HepG2 (cell line): Measurements from ENCODE around the gene MED12L. TPM values are rescaled to one million over a fixed set of nuclear protein-coding genes. Genes with fewer than 3 reads are reported as not detected.

ENCODE experiments used
- ARNT ChIP-seq: fragments of 450-650 bp; IDR thresholded peaks from 2 replicates; pipeline ENCODE4 v1.6.1; 2017
- GATAD2A ChIP-seq: IDR thresholded peaks from 2 replicates; pipeline ENCODE4 v1.6.1; 2016
- HDAC2 ChIP-seq: sonication (generic); formaldehyde crosslinking; IDR thresholded peaks from 2 replicates; pipeline ENCODE4 v1.4.0; 2020; ENCODE audit warnings: missing genetic modification reagents
- HNF4A ChIP-seq: sonication (generic); formaldehyde crosslinking; IDR thresholded peaks from 2 replicates; pipeline ENCODE4 v1.4.0; 2020; ENCODE audit warnings: missing genetic modification reagents
- HOXA3 ChIP-seq: sonication (generic); formaldehyde crosslinking; IDR thresholded peaks from 2 replicates; pipeline ENCODE4 v1.5.0; 2020; ENCODE audit warnings: missing genetic modification reagents
- KLF15 ChIP-seq: sonication (generic); formaldehyde crosslinking; IDR thresholded peaks from 2 replicates; pipeline ENCODE4 v1.8.1; 2023; ENCODE audit warnings: borderline replicate concordance, mild to moderate bottlenecking, inconsistent platforms, missing genetic modification reagents, mixed read lengths
- NR2F2 ChIP-seq: IDR thresholded peaks from 2 replicates; pipeline ENCODE4 v1.6.1; 2012; ENCODE audit warnings: low read depth, inconsistent platforms, borderline replicate concordance
- POGZ ChIP-seq: sonication (generic); formaldehyde crosslinking; IDR thresholded peaks from 2 replicates; pipeline ENCODE4 v1.4.0; 2020; ENCODE audit warnings: mild to moderate bottlenecking, missing genetic modification reagents
- SAP130 ChIP-seq: IDR thresholded peaks from 2 replicates; pipeline ENCODE4 v1.6.1; 2016; ENCODE audit warnings: low read depth
- SMAD3 ChIP-seq: sonication (generic); formaldehyde crosslinking; IDR thresholded peaks from 2 replicates; pipeline ENCODE4 v1.4.0; 2020; ENCODE audit warnings: missing genetic modification reagents
- SMC3 ChIP-seq: IDR thresholded peaks from 2 replicates; pipeline ENCODE4 v1.6.1; 2011; ENCODE audit warnings: low read length, improper control_type of control experiment
- TGIF2 ChIP-seq: IDR thresholded peaks from 2 replicates; pipeline ENCODE4 v1.6.1; 2016; ENCODE audit warnings: control low read depth, missing compliant biosample characterization
- YEATS4 ChIP-seq: sonication (generic); formaldehyde crosslinking; IDR thresholded peaks from 2 replicates; pipeline ENCODE4 v1.4.0; 2020; ENCODE audit warnings: missing genetic modification reagents, borderline replicate concordance
- ZNF329 ChIP-seq: sonication (generic); formaldehyde crosslinking; IDR thresholded peaks from 2 replicates; pipeline ENCODE4 v1.9.0; 2021; ENCODE audit warnings: low read depth, mild to moderate bottlenecking, missing genetic modification reagents
- ZNF350 ChIP-seq: sonication (generic); formaldehyde crosslinking; IDR thresholded peaks from 2 replicates; pipeline ENCODE4 v1.4.0; 2020; ENCODE audit warnings: mild to moderate bottlenecking, low read depth, missing genetic modification reagents, borderline replicate concordance
- ZNF605 ChIP-seq: sonication (generic); formaldehyde crosslinking; IDR thresholded peaks from 2 replicates; pipeline ENCODE4 v1.8.0; 2022; ENCODE audit warnings: mild to moderate bottlenecking, missing genetic modification reagents
- ZNF614 ChIP-seq: IDR thresholded peaks from 2 replicates; pipeline ENCODE4 v1.6.1; 2018; ENCODE audit warnings: missing biosample characterization, missing genetic modification reagents, inconsistent platforms, borderline replicate concordance
- ZNF772 ChIP-seq: sonication (generic); formaldehyde crosslinking; IDR thresholded peaks from 2 replicates; pipeline ENCODE4 v1.5.0; 2020; ENCODE audit warnings: mild to moderate bottlenecking, missing genetic modification reagents
- polyA plus RNA-seq, 8 experiments: library from polyadenylated mRNA; depleted of rRNA in 3 of 8; stranded (reverse) in 7 of 8; unstranded in 1 of 8; fragments of >200 nt; fragmentation: Illumina TruSeq in 4 of 8; extraction: Trizol in 4 of 8; gene quantifications; 2 replicates each; pipeline versions ENCODE4 v1.2.1 to v1.2.3, GENCODE V29; 2011 to 2016; ENCODE audit warnings: low read depth in 4 of 8, missing spikeins in 1 of 8, mixed read lengths in 1 of 8; ENCODE audit not compliant: insufficient read depth in 1 of 8
- total RNA-seq, 5 experiments: library from RNA; depleted of rRNA; stranded (reverse); fragments of >200 nt; fragmentation: Illumina TruSeq; extraction: Trizol; gene quantifications; 2 replicates each; pipeline ENCODE4 v1.2.3, GENCODE V29; 2016; ENCODE audit warnings: low read depth in 1 of 5
- TF ChIP-seq, protein P1 (sequence below): sonication (generic); formaldehyde crosslinking; IDR thresholded peaks from 2 replicates; pipeline ENCODE4 v1.4.0; 2020; ENCODE audit warnings: missing genetic modification reagents
- TF ChIP-seq, protein P2 (sequence below): sonication (generic); formaldehyde crosslinking; IDR thresholded peaks from 2 replicates; pipeline ENCODE4 v1.5.0; 2020; ENCODE audit warnings: missing genetic modification reagents
- TF ChIP-seq, protein P3 (sequence below): sonication (generic); formaldehyde crosslinking; IDR thresholded peaks from 2 replicates; pipeline ENCODE4 v1.5.0; 2020; ENCODE audit warnings: mild to moderate bottlenecking, missing genetic modification reagents, moderate library complexity

MED12L gene
- total and polyA plus RNA-seq, 2 of the 13 experiments (the other 11 are each of a cell fraction or from before 2014, with no cell fraction given), result 0.07 to 0.64 TPM

DNA sequence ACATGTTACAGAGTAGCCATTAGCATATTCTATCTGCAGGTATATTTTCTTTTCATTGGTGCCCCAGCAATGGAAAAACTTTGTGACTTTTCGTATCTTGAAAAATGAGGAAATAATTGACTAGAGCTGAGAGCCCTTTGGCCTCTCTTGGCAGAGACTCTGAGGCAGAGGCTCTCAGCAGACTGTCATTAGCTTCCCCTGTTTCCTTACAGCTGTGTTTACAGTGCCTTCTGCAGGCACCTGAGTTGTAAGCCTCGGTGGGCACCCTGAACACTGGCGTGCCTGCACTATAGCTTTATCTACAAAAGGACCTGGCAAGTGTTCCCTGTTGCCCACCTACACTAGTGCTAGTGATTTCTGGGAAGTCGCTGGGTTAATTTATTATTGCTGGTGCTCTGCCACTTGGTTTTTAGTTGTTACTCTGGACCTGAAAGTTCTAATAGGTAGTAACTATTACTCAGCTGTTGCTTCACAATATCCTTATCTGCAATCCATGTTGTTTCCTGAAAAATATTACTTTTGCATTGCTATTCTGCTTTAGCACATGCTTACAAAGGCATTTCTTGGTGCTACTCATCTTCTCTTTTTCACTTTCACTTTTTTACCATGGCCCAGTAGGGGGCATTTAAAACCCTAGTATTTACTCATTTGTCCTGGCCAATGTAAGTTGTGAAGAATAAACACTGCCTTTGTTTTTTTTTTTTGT lies 125.4 kb downstream of the MED12L start (continued):
- TF ChIP-seq SMC3 (0 out of 2 replicates have a peak, but pooled peaks have one; percentile 47), GATAD2A (CRISPR knock-in tag) (0 out of 2 replicates have a peak, but pooled peaks have one; percentile 18), ZNF772 (CRISPR knock-in tag) (peak; percentile 32; the same call in 1 of the 2 replicates), NR2F2 (no peak), HDAC2 (CRISPR knock-in tag) (peak; percentile 56; the same call in 1 of the 2 replicates), POGZ (peak; percentile 65), TGIF2 (CRISPR knock-in tag) (peak; percentile 28; the same call in 1 of the 2 replicates), ARNT (no peak), YEATS4 (0 out of 2 replicates have a peak, but pooled peaks have one; percentile 24), SAP130 (CRISPR knock-in tag) (peak; percentile 52; the same call in 1 of the 2 replicates), SMAD3 (CRISPR knock-in tag) (0 out of 2 replicates have a peak, but pooled peaks have one; percentile 11), ZNF350 (no peak), ZNF329 (no peak), KLF15 (CRISPR knock-in tag) (no peak), ZNF605 (CRISPR knock-in tag) (0 out of 2 replicates have a peak, but pooled peaks have one; percentile 51), ZNF614 (peak; percentile 46; the same call in 1 of the 2 replicates), HOXA3 (CRISPR knock-in tag) (peak; percentile 25; the same call in 1 of the 2 replicates), HNF4A (CRISPR knock-in tag) (0 out of 2 replicates have a peak, but pooled peaks have one; percentile 23)
- TF ChIP-seq, protein P1, sequence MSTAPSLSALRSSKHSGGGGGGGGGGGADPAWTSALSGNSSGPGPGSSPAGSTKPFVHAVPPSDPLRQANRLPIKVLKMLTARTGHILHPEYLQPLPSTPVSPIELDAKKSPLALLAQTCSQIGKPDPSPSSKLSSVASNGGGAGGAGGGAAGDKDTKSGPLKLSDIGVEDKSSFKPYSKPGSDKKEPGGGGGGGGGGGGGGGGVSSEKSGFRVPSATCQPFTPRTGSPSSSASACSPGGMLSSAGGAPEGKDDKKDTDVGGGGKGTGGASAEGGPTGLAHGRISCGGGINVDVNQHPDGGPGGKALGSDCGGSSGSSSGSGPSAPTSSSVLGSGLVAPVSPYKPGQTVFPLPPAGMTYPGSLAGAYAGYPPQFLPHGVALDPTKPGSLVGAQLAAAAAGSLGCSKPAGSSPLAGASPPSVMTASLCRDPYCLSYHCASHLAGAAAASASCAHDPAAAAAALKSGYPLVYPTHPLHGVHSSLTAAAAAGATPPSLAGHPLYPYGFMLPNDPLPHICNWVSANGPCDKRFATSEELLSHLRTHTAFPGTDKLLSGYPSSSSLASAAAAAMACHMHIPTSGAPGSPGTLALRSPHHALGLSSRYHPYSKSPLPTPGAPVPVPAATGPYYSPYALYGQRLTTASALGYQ, result 0 out of 2 replicates have a peak, but pooled peaks have one; percentile 8
- TF ChIP-seq, protein P2, sequence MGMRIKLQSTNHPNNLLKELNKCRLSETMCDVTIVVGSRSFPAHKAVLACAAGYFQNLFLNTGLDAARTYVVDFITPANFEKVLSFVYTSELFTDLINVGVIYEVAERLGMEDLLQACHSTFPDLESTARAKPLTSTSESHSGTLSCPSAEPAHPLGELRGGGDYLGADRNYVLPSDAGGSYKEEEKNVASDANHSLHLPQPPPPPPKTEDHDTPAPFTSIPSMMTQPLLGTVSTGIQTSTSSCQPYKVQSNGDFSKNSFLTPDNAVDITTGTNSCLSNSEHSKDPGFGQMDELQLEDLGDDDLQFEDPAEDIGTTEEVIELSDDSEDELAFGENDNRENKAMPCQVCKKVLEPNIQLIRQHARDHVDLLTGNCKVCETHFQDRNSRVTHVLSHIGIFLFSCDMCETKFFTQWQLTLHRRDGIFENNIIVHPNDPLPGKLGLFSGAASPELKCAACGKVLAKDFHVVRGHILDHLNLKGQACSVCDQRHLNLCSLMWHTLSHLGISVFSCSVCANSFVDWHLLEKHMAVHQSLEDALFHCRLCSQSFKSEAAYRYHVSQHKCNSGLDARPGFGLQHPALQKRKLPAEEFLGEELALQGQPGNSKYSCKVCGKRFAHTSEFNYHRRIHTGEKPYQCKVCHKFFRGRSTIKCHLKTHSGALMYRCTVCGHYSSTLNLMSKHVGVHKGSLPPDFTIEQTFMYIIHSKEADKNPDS (CRISPR knock-in tag), result peak; percentile 71; the same call in 1 of the 2 replicates
- TF ChIP-seq, protein P3, sequence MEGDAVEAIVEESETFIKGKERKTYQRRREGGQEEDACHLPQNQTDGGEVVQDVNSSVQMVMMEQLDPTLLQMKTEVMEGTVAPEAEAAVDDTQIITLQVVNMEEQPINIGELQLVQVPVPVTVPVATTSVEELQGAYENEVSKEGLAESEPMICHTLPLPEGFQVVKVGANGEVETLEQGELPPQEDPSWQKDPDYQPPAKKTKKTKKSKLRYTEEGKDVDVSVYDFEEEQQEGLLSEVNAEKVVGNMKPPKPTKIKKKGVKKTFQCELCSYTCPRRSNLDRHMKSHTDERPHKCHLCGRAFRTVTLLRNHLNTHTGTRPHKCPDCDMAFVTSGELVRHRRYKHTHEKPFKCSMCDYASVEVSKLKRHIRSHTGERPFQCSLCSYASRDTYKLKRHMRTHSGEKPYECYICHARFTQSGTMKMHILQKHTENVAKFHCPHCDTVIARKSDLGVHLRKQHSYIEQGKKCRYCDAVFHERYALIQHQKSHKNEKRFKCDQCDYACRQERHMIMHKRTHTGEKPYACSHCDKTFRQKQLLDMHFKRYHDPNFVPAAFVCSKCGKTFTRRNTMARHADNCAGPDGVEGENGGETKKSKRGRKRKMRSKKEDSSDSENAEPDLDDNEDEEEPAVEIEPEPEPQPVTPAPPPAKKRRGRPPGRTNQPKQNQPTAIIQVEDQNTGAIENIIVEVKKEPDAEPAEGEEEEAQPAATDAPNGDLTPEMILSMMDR (CRISPR knock-in tag), result peak; percentile 71
